K562 (cell line): Measurements from ENCODE around the gene SCG2. TPM values are rescaled to one million over a fixed set of nuclear protein-coding genes. Genes with fewer than 3 reads are reported as not detected.
A peak's percentile ranks its signal among the peaks of the same experiment; 100 is the strongest.

Experiments
- ATAC-seq: fragments of 200-7000 bp; cut with Tn5 transposase; 3 replicates; pipeline ENCODE4 v1.9.1; 2020; ENCODE audit warnings: moderate library complexity
- BruUV-seq: library from RNA; stranded (reverse); fragments of 400-500 nt; replicated peaks from 2 replicates; lab custom pipeline; 2021; lab: Mats Ljungman, UMichigan
- CTCF ChIA-PET: fragments of 300-600 bp; formaldehyde crosslinking; extraction: SDS; loops from one replicate; lab custom pipeline; 2021; ENCODE audit warnings: low intra/inter-chr PET ratio; lab: Yijun Ruan, JAX
- POLR2A ChIA-PET: fragments of 300-600, 350-650 bp; sonication (Branson Sonifier 250); formaldehyde crosslinking; extraction: SDS; loops from one replicate; lab custom pipeline; 2021; ENCODE audit warnings: antibody characterized with exemption, inconsistent platforms; lab: Yijun Ruan, JAX
- DNase-seq, 4 experiments: peaks; one replicate each; pipeline versions ENCODE4 v3.0.0 to v3.0.0-alpha.2; 2011 to 2018; ENCODE audit warnings: low spot score in 3 of 4, mixed read lengths in 3 of 4; ENCODE audit errors: extremely low read depth in 1 of 4
- FAIRE-seq: peaks from 2 replicates; lab custom pipeline; 2011; peaks lifted over from hg19 to GRCh38; lab: Jason Lieb, UNC
- H2AFZ ChIP-seq: 2 replicates; pipeline ENCODE4 v1.6.0; 2011; ENCODE audit warnings: low read depth, low read length, control low read depth, inconsistent platforms
- H3K27ac ChIP-seq: fragments of 200-600 bp; 3 replicates; pipeline ENCODE4 v1.8.0; 2011; ENCODE audit warnings: low read depth, mild to moderate bottlenecking, control low read depth, inconsistent platforms, low read length, moderate library complexity, mixed read lengths; ENCODE audit errors: extremely low read depth
- H3K27me3 ChIP-seq, 2 experiments: fragments of 300-600 bp in 1 of 2; 2 replicates in 1 of 2; 3 replicates in 1 of 2; pipeline versions ENCODE4 v1.6.0 to v1.8.0; 2011; ENCODE audit warnings: inconsistent platforms in 2 of 2, low read length in 2 of 2, mild to moderate bottlenecking in 1 of 2, mixed read lengths in 1 of 2, moderate library complexity in 1 of 2; ENCODE audit not compliant: control insufficient read depth in 2 of 2, insufficient read depth in 2 of 2
- H3K36me3 ChIP-seq: fragments of 300-600 bp; 3 replicates; pipeline ENCODE4 v1.8.0; 2011; ENCODE audit warnings: mild to moderate bottlenecking, low read length, inconsistent platforms; ENCODE audit not compliant: control insufficient read depth, insufficient read depth
- H3K4me1 ChIP-seq, 2 experiments: fragments of 200-600 bp in 1 of 2; replicated peaks in 1 of 2; 2 replicates in 1 of 2; 3 replicates in 1 of 2; pipeline versions ENCODE4 v1.5.1 to v1.8.0; 2011; ENCODE audit warnings: inconsistent platforms in 2 of 2, low read length in 2 of 2, mild to moderate bottlenecking in 1 of 2, mixed read lengths in 1 of 2, moderate library complexity in 1 of 2; ENCODE audit not compliant: control insufficient read depth in 2 of 2, insufficient read depth in 2 of 2
- H3K4me2 ChIP-seq: 2 replicates; pipeline ENCODE4 v1.6.1; 2011; ENCODE audit warnings: low read length, control low read depth, inconsistent platforms, mixed read lengths; ENCODE audit not compliant: insufficient read depth
- H3K4me3 ChIP-seq: fragments of 200-600 bp; sonication (generic), shearing (Covaris generic); 2 replicates; pipeline ENCODE4 v1.5.1; 2016; ENCODE audit warnings: control low read depth, inconsistent platforms
- H3K79me2 ChIP-seq: fragments of 200-600 bp; 3 replicates; pipeline ENCODE4 v1.8.0; 2011; ENCODE audit warnings: low read length, inconsistent platforms; ENCODE audit not compliant: control insufficient read depth, insufficient read depth
- H3K9ac ChIP-seq, 2 experiments: 2 replicates each; pipeline versions ENCODE4 v1.6.0 to v1.6.1; 2011; ENCODE audit warnings: low read depth in 2 of 2, low read length in 2 of 2, control low read depth in 1 of 2, inconsistent platforms in 1 of 2, mild to moderate bottlenecking in 1 of 2, mixed read lengths in 1 of 2; ENCODE audit not compliant: insufficient read depth in 1 of 2
- H3K9me1 ChIP-seq: one replicate; pipeline ENCODE4 v1.6.0; 2011; ENCODE audit warnings: inconsistent platforms, mild to moderate bottlenecking, low read length, moderate library complexity; ENCODE audit not compliant: control insufficient read depth, insufficient read depth
- H3K9me3 ChIP-seq: replicated peaks from 2 replicates; pipeline ENCODE4 v1.5.1; 2011; ENCODE audit warnings: low read depth, low read length, inconsistent platforms; ENCODE audit not compliant: control insufficient read depth, insufficient read depth
- H4K20me1 ChIP-seq: replicated peaks from 2 replicates; pipeline ENCODE4 v1.6.1; 2011; ENCODE audit warnings: low read length, inconsistent platforms, mixed read lengths; ENCODE audit not compliant: control insufficient read depth, insufficient read depth
- CREM ChIP-seq: IDR thresholded peaks from 2 replicates; pipeline ENCODE4 v1.6.1; 2014; ENCODE audit warnings: antibody characterized with exemption, low read depth
- CUX1 ChIP-seq: fragments of 200-800 bp; sonication (Bioruptor generic); IDR thresholded peaks from 2 replicates; pipeline ENCODE4 v1.6.1; 2016; ENCODE audit warnings: missing genetic modification characterization, missing compliant biosample characterization
- IRF2 ChIP-seq: sonication (generic); formaldehyde crosslinking; IDR thresholded peaks from 2 replicates; pipeline ENCODE4 v1.8.1; 2022; ENCODE audit warnings: mild to moderate bottlenecking, missing genetic modification reagents
- SNAPC5 ChIP-seq: fragments of 250-450 bp; sonication (Bioruptor Pico); IDR thresholded peaks from 2 replicates; pipeline ENCODE4 v1.8.0; 2021; ENCODE audit warnings: moderate library complexity, mild to moderate bottlenecking, inconsistent platforms
- TCFL5 ChIP-seq: fragments of 250-450 bp; sonication (Bioruptor Pico); conservative IDR thresholded peaks from 2 replicates; pipeline ENCODE4 v1.6.1; 2021; ENCODE audit warnings: mild to moderate bottlenecking, moderate library complexity, matching md5 sums
- TEAD4 ChIP-seq, 2 experiments: sonication (generic) in 1 of 2; formaldehyde crosslinking in 1 of 2; IDR thresholded peaks; 2 replicates each; pipeline versions ENCODE4 v1.6.1 to v1.8.0; 2012 to 2022; ENCODE audit warnings: borderline replicate concordance in 1 of 2, inconsistent platforms in 1 of 2, low read length in 1 of 2, mild to moderate bottlenecking in 1 of 2, missing genetic modification reagents in 1 of 2
- ZNF217 ChIP-seq: sonication (generic); formaldehyde crosslinking; IDR thresholded peaks from 2 replicates; pipeline ENCODE4 v1.8.0; 2022; ENCODE audit warnings: mild to moderate bottlenecking, missing genetic modification reagents
- ZNF347 ChIP-seq: fragments of 450-650 bp; formaldehyde crosslinking; IDR thresholded peaks from 2 replicates; pipeline ENCODE4 v1.4.0; 2020; ENCODE audit warnings: low read depth, mild to moderate bottlenecking, moderate library complexity
- ZNF398 ChIP-seq: fragments of 250-450 bp; sonication (Bioruptor Pico); IDR thresholded peaks from 2 replicates; pipeline ENCODE4 v1.8.0; 2021; ENCODE audit warnings: moderate library complexity, mild to moderate bottlenecking, inconsistent platforms
- ZNF584 ChIP-seq: fragments of 200-800 bp; sonication (Bioruptor generic); IDR thresholded peaks from 2 replicates; pipeline ENCODE4 v1.6.1; 2016; ENCODE audit warnings: low read depth, mild to moderate bottlenecking, missing genetic modification characterization, missing compliant biosample characterization
- WGBS: fragments of 100-300 bp; shearing (Covaris generic); methylation state at CpG from one replicate; pipeline ENCODE4 v1.1.6; 2016; ENCODE audit warnings: low coverage, mixed read lengths; ENCODE audit not compliant: insufficient coverage; ENCODE audit errors: missing lambda C conversion rate; 5-methylcytosine and 5-hydroxymethylcytosine counted together
- in situ Hi-C: fragments of 300-500 bp; cut with MboI; formaldehyde crosslinking; loops from 4 replicates; pipeline ENCODE4 v1.15.0; 2018; ENCODE audit warnings: inconsistent platforms, mixed read lengths
- intact Hi-C: fragments of 100-400 bp; cut with micrococcal nuclease; formaldehyde crosslinking; loops from 2 replicates; pipeline ENCODE4 v1.14.2; 2022
- polyA plus RNA-seq, 8 experiments: library from polyadenylated mRNA; depleted of rRNA in 4 of 8; stranded (reverse) in 5 of 8; unstranded in 3 of 8; fragments of >200 nt; fragmentation: Nextera tagmentation in 2 of 8; fragmentation: Illumina TruSeq in 1 of 8; extraction: Ambion mirVana in 2 of 8; extraction: Trizol in 1 of 8; gene quantifications; 2 replicates each; pipeline versions ENCODE4 v1.2.1 to v1.2.3, GENCODE V29; 2011 to 2014; ENCODE audit warnings: inconsistent platforms in 1 of 8, missing spikeins in 1 of 8
- total RNA-seq, 7 experiments: library from RNA; depleted of rRNA in 6 of 7; stranded (reverse); fragments of >200 nt in 6 of 7; fragmentation: Illumina TruSeq in 2 of 7; extraction: Trizol in 2 of 7; gene quantifications; 2 replicates each; pipeline versions ENCODE4 v1.2.1 to v1.2.3, GENCODE V29; 2011 to 2021; ENCODE audit warnings: low replicate concordance in 1 of 7
- TF ChIP-seq, protein P1 (sequence below): IDR thresholded peaks from 3 replicates; pipeline ENCODE4 v1.6.1; 2011; ENCODE audit warnings: borderline replicate concordance, mild to moderate bottlenecking, moderate library complexity; ENCODE audit not compliant: insufficient read length; ENCODE audit errors: extremely low read depth

Gene SCG2
- total and polyA plus RNA-seq, 9 of the 15 experiments (the other 6 are each of a cell fraction or from before 2014, with no cell fraction given), result 0.07 to 1.6 (median 1.1) TPM

- TF ChIP-seq, protein P1, sequence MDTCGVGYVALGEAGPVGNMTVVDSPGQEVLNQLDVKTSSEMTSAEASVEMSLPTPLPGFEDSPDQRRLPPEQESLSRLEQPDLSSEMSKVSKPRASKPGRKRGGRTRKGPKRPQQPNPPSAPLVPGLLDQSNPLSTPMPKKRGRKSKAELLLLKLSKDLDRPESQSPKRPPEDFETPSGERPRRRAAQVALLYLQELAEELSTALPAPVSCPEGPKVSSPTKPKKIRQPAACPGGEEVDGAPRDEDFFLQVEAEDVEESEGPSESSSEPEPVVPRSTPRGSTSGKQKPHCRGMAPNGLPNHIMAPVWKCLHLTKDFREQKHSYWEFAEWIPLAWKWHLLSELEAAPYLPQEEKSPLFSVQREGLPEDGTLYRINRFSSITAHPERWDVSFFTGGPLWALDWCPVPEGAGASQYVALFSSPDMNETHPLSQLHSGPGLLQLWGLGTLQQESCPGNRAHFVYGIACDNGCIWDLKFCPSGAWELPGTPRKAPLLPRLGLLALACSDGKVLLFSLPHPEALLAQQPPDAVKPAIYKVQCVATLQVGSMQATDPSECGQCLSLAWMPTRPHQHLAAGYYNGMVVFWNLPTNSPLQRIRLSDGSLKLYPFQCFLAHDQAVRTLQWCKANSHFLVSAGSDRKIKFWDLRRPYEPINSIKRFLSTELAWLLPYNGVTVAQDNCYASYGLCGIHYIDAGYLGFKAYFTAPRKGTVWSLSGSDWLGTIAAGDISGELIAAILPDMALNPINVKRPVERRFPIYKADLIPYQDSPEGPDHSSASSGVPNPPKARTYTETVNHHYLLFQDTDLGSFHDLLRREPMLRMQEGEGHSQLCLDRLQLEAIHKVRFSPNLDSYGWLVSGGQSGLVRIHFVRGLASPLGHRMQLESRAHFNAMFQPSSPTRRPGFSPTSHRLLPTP, result no peak
- no peak for TF ChIP-seq ZNF347
Measured at GRCh38 chr2:223632826-223633225, 30.7 kb upstream of the SCG2 start (continued).

GRCh38 chr2:223626716-223627115, 24.6 kb upstream of the SCG2 start:
- ATAC-seq, result no peak
- H3K9me1 ChIP-seq, result no peaks in the 10 kb centered on the region
- no peak overlapping the region for H3K9ac ChIP-seq
- no peaks in the 10 kb centered on the region for H3K4me1 ChIP-seq
- H3K4me3 ChIP-seq, result no peak overlapping the region
- H3K27ac ChIP-seq, result no peak overlapping the region
- no peaks in the 10 kb centered on the region for H3K9me3 ChIP-seq
- 0% methylated on average over 2 of the region's 2 CpGs for WGBS
- no TSS peak for BruUV-seq
- no peaks in the 10 kb centered on the region for H3K36me3 ChIP-seq
- ChIA-PET CTCF (no interaction called here), POLR2A (no interaction called here)
- no peaks in the 10 kb centered on the region for H3K79me2 ChIP-seq
- in situ Hi-C loops (no loop called here), intact Hi-C loops (no loop called here)
- no peak overlapping the region for H3K4me2 ChIP-seq
- H3K27me3 ChIP-seq, result no peaks in the 10 kb centered on the region
- no peak overlapping the region for H2AFZ ChIP-seq
- no peak for FAIRE-seq
- DNase-seq, result no peak
- H4K20me1 ChIP-seq, result no peaks in the 10 kb centered on the region
- TF ChIP-seq SNAPC5 (CRISPR knock-in tag) (no peak), ZNF398 (CRISPR knock-in tag) (no peak), IRF2 (CRISPR knock-in tag) (no peak), TCFL5 (CRISPR knock-in tag) (no peak), TEAD4 (IDR thresholded peaks at IDR 0.05; ENCODE audit: low read length) (peak; percentile 28; the same call in 1 of the 2 replicates), TEAD4 (CRISPR knock-in tag; IDR thresholded peaks at IDR 0.05; ENCODE audit: borderline replicate concordance) (no peak), ZNF217 (CRISPR knock-in tag) (no peak), CUX1 (CRISPR knock-in tag) (no peak), ZNF584 (CRISPR knock-in tag) (no peak), CREM (no peak)
